PC-3 (cell line): ENCODE measurements around the gene ZNFX1.

ENCODE experiments used
- CTCF ChIP-seq: fragments of 300-600 bp; sonication (generic); conservative IDR thresholded peaks from 2 replicates; pipeline ENCODE4 v1.5.1; 2017; ENCODE audit warnings: antibody characterized with exemption, low read depth, mild to moderate bottlenecking, low read length
- EZH2 ChIP-seq: fragments of 300-600 bp; sonication (generic); IDR thresholded peaks from one replicate; pipeline ENCODE4 v1.6.1; 2017; ENCODE audit warnings: antibody characterized with exemption, mild to moderate bottlenecking, low read length; ENCODE audit not compliant: unreplicated experiment

- TF ChIP-seq CTCF (no peak), EZH2 (no peak)
Observed at GRCh38 chr20:49276161-49276960, 1.5 kb downstream of the ZNFX1 start.
